IMR-90 (cell line): Measurements from ENCODE around the gene RASGEF1C. TPM values are rescaled to one million over a fixed set of nuclear protein-coding genes. Genes with fewer than 3 reads are reported as not detected.

Experiments
- ATAC-seq: fragments of 200-7000 bp; cut with Tn5 transposase; 2 replicates; pipeline ENCODE4 v1.9.1; 2020; ENCODE audit warnings: low read depth, mild to moderate bottlenecking, moderate library complexity
- BruUV-seq: library from RNA; stranded (reverse); fragments of 400-500 nt; replicated peaks from 2 replicates; lab custom pipeline; 2021; lab: Mats Ljungman, UMichigan
- CTCF ChIA-PET: fragments of 300-600 bp; formaldehyde crosslinking; extraction: SDS; loops from one replicate; lab custom pipeline; 2021; ENCODE audit warnings: antibody characterized with exemption; lab: Yijun Ruan, JAX
- POLR2A ChIA-PET: fragments of 300-600 bp; sonication (Branson Sonifier 250); formaldehyde crosslinking; loops from one replicate; lab custom pipeline; 2022; ENCODE audit warnings: antibody characterized with exemption; ENCODE audit not compliant: unreplicated experiment; lab: Charles Lee
- DNase-seq: peaks from one replicate; pipeline ENCODE4 v3.0.0; 2013
- H2AFZ ChIP-seq: replicated peaks from 2 replicates; pipeline ENCODE3; 2013; ENCODE audit warnings: low read length, mild to moderate bottlenecking; ENCODE audit not compliant: poor library complexity
- H2AK5ac ChIP-seq: 2 replicates; pipeline ENCODE4 v1.6.1; 2013; ENCODE audit warnings: low read depth, low read length, inconsistent platforms
- H2AK9ac ChIP-seq: replicated peaks from 2 replicates; pipeline ENCODE3; 2013; ENCODE audit warnings: mild to moderate bottlenecking, low read depth, low read length, moderate library complexity; ENCODE audit not compliant: poor library complexity
- H2BK120ac ChIP-seq: 2 replicates; pipeline ENCODE4 v1.6.1; 2013; ENCODE audit warnings: low read depth, low read length, inconsistent platforms
- H2BK15ac ChIP-seq: 3 replicates; pipeline ENCODE4 v1.6.1; 2013; ENCODE audit warnings: low read depth, low read length, inconsistent platforms
- H2BK20ac ChIP-seq: 2 replicates; pipeline ENCODE4 v1.6.1; 2013; ENCODE audit warnings: low read depth, mild to moderate bottlenecking, inconsistent platforms, low read length, moderate library complexity
- H2BK5ac ChIP-seq: 2 replicates; pipeline ENCODE4 v1.6.1; 2013; ENCODE audit warnings: mild to moderate bottlenecking, low read depth, low read length, inconsistent platforms; ENCODE audit not compliant: poor library complexity, severe bottlenecking
- H3K14ac ChIP-seq: replicated peaks from 2 replicates; pipeline ENCODE4 v1.6.1; 2013; ENCODE audit warnings: low read depth, low read length, inconsistent platforms
- H3K18ac ChIP-seq: 2 replicates; pipeline ENCODE4 v1.6.1; 2013; ENCODE audit warnings: low read depth, low read length, control low read depth
- H3K23ac ChIP-seq: 2 replicates; pipeline ENCODE4 v1.6.1; 2013; ENCODE audit warnings: low read depth, low read length, inconsistent platforms
- H3K27ac ChIP-seq: 2 replicates; pipeline ENCODE4 v1.5.1; 2013; ENCODE audit warnings: mild to moderate bottlenecking, control low read depth, low read length; ENCODE audit not compliant: insufficient read depth
- H3K27me3 ChIP-seq: 2 replicates; pipeline ENCODE4 v1.6.1; 2013; ENCODE audit warnings: low read length; ENCODE audit not compliant: control insufficient read depth, insufficient read depth
- H3K36me3 ChIP-seq: 2 replicates; pipeline ENCODE4 v1.6.1; 2013; ENCODE audit warnings: low read length, mixed read lengths; ENCODE audit not compliant: control insufficient read depth, insufficient read depth
- H3K4ac ChIP-seq: 2 replicates; pipeline ENCODE4 v1.6.1; 2013; ENCODE audit warnings: low read depth, low read length, inconsistent platforms
- H3K4me1 ChIP-seq: 2 replicates; pipeline ENCODE4 v1.6.1; 2013; ENCODE audit warnings: low read length, mixed read lengths; ENCODE audit not compliant: control insufficient read depth, insufficient read depth
- H3K4me2 ChIP-seq: 2 replicates; pipeline ENCODE4 v1.6.1; 2013; ENCODE audit warnings: low read depth, mild to moderate bottlenecking, control low read depth, low read length, moderate library complexity
- H3K4me3 ChIP-seq: 2 replicates; pipeline ENCODE4 v1.5.1; 2013; ENCODE audit warnings: low read depth, mild to moderate bottlenecking, control low read depth, low read length, moderate library complexity; ENCODE audit not compliant: insufficient read depth
- H3K56ac ChIP-seq: 2 replicates; pipeline ENCODE4 v1.6.1; 2013; ENCODE audit warnings: low read length, inconsistent platforms; ENCODE audit not compliant: insufficient read depth; ENCODE audit errors: extremely low read depth
- H3K79me1 ChIP-seq, 2 experiments: 2 replicates each; pipeline ENCODE4 v1.6.1; 2013; ENCODE audit warnings: low read length in 2 of 2, inconsistent platforms in 1 of 2, low read depth in 1 of 2
- H3K9ac ChIP-seq: 2 replicates; pipeline ENCODE4 v1.6.1; 2013; ENCODE audit warnings: low read depth, low read length, control low read depth
- H3K9me1 ChIP-seq: 2 replicates; pipeline ENCODE4 v1.6.1; 2013; ENCODE audit warnings: low read length, inconsistent platforms; ENCODE audit not compliant: insufficient read depth
- H3K9me3 ChIP-seq: 2 replicates; pipeline ENCODE4 v1.6.1; 2013; ENCODE audit warnings: low read length; ENCODE audit not compliant: control insufficient read depth, insufficient read depth
- H4K20me1 ChIP-seq: 2 replicates; pipeline ENCODE4 v1.6.1; 2013; ENCODE audit warnings: low read length, inconsistent platforms; ENCODE audit not compliant: insufficient read depth
- H4K5ac ChIP-seq: 2 replicates; pipeline ENCODE4 v1.6.1; 2013; ENCODE audit warnings: mild to moderate bottlenecking, low read depth, low read length, control low read depth
- H4K8ac ChIP-seq, 2 experiments: 2 replicates each; pipeline ENCODE4 v1.6.1; 2013; ENCODE audit warnings: low read depth in 2 of 2, low read length in 2 of 2, control low read depth in 1 of 2, inconsistent platforms in 1 of 2
- H4K91ac ChIP-seq: 2 replicates; pipeline ENCODE4 v1.6.1; 2013; ENCODE audit warnings: low read depth, low read length, inconsistent platforms; ENCODE audit not compliant: insufficient read depth
- BHLHE40 ChIP-seq: fragments of 150-350 bp; IDR thresholded peaks from 2 replicates; pipeline ENCODE4 v1.6.1; 2016; ENCODE audit warnings: mild to moderate bottlenecking, low read depth, low read length
- CEBPB ChIP-seq: IDR thresholded peaks from 2 replicates; pipeline ENCODE4 v1.6.1; 2012; ENCODE audit warnings: low read depth, low read length, improper control_type of control experiment
- CHD1 ChIP-seq: IDR thresholded peaks from 2 replicates; pipeline ENCODE4 v1.6.1; 2012; ENCODE audit warnings: low read depth, low read length, improper control_type of control experiment
- CTCF ChIP-seq: conservative IDR thresholded peaks from 2 replicates; pipeline ENCODE4 v1.5.1; 2012; ENCODE audit warnings: mild to moderate bottlenecking, low read depth, low read length, improper control_type of control experiment
- ELK1 ChIP-seq: fragments of 150-350 bp; IDR thresholded peaks from 2 replicates; pipeline ENCODE4 v1.6.1; 2016; ENCODE audit warnings: low read depth, mild to moderate bottlenecking, low read length, moderate library complexity, borderline replicate concordance
- FOS ChIP-seq: fragments of 150-350 bp; IDR thresholded peaks from 2 replicates; pipeline ENCODE4 v1.6.1; 2016; ENCODE audit warnings: low read depth, low read length
- MAFK ChIP-seq: IDR thresholded peaks from 2 replicates; pipeline ENCODE4 v1.6.1; 2012; ENCODE audit warnings: low read depth, low read length, improper control_type of control experiment
- MAZ ChIP-seq: IDR thresholded peaks from 2 replicates; pipeline ENCODE4 v1.6.1; 2012; ENCODE audit warnings: low read depth, mild to moderate bottlenecking, low read length, improper control_type of control experiment, moderate library complexity, borderline replicate concordance
- MXI1 ChIP-seq: IDR thresholded peaks from 2 replicates; pipeline ENCODE4 v1.6.1; 2012; ENCODE audit warnings: low read depth, mild to moderate bottlenecking, low read length, moderate library complexity, borderline replicate concordance
- NFE2L2 ChIP-seq: fragments of 150-350 bp; IDR thresholded peaks from 2 replicates; pipeline ENCODE4 v1.6.1; 2016; ENCODE audit warnings: low read depth, mild to moderate bottlenecking, low read length
- POLR2A ChIP-seq: IDR thresholded peaks from 2 replicates; pipeline ENCODE4 v1.6.1; 2012; ENCODE audit warnings: mild to moderate bottlenecking, low read depth, low read length
- RAD21 ChIP-seq: IDR thresholded peaks from 2 replicates; pipeline ENCODE4 v1.6.1; 2012; ENCODE audit warnings: low read length, improper control_type of control experiment
- RCOR1 ChIP-seq: IDR thresholded peaks from 2 replicates; pipeline ENCODE4 v1.6.1; 2012; ENCODE audit warnings: mild to moderate bottlenecking, low read length, improper control_type of control experiment; ENCODE audit not compliant: insufficient replicate concordance
- RFX5 ChIP-seq: IDR thresholded peaks from 2 replicates; pipeline ENCODE4 v1.8.0; 2012; ENCODE audit warnings: low read depth, mild to moderate bottlenecking, low read length, moderate library complexity
- SMC3 ChIP-seq: fragments of 150-350 bp; IDR thresholded peaks from 2 replicates; pipeline ENCODE4 v1.6.1; 2016; ENCODE audit warnings: low read depth, mild to moderate bottlenecking, antibody characterized with exemption, low read length, moderate library complexity
- USF2 ChIP-seq: fragments of 150-350 bp; IDR thresholded peaks from 2 replicates; pipeline ENCODE4 v1.6.1; 2017; ENCODE audit warnings: mild to moderate bottlenecking, antibody characterized with exemption, low read length, low read depth
- WGBS, 2 experiments: methylation state at CpG; one replicate each; pipeline versions ENCODE4 v1.1.5 to v1.1.7; 2013; ENCODE audit warnings: missing lambda C conversion rate in 2 of 2; ENCODE audit not compliant: insufficient read length in 1 of 2; ENCODE audit errors: extremely low coverage in 2 of 2; 5-methylcytosine and 5-hydroxymethylcytosine counted together
- dilution Hi-C: fragments of 300-500 bp; cut with HindIII; formaldehyde crosslinking; loops from one replicate; pipeline ENCODE4 v1.14.3; 2018; ENCODE audit warnings: low sequenced_read_pairs; ENCODE audit not compliant: unreplicated experiment
- in situ Hi-C: fragments of 300-500 bp; cut with MboI; formaldehyde crosslinking; loops from 3 replicates; pipeline ENCODE4 v1.14.3; 2019; ENCODE audit warnings: low sequenced_read_pairs, inconsistent platforms, mixed read lengths
- intact Hi-C: fragments of 100-400 bp; cut with micrococcal nuclease; formaldehyde crosslinking; loops from 2 replicates; pipeline ENCODE4 v1.10.0; 2022
- polyA plus RNA-seq, 3 experiments: library from polyadenylated mRNA; depleted of rRNA; stranded (reverse); fragments of >200 nt; gene quantifications; 2 replicates each; pipeline ENCODE4 v1.2.3, GENCODE V29; 2012; ENCODE audit warnings: low replicate concordance in 1 of 3
- total RNA-seq: library from RNA; depleted of rRNA; stranded (reverse); fragments of >200 nt; gene quantifications from 2 replicates; pipeline ENCODE4 v1.2.3, GENCODE V29; 2012

The RASGEF1C gene
- total and polyA plus RNA-seq, 2 of the 4 experiments (the other 2 are of a cell fraction): not detected

GRCh38 chr5:180235846-180236245, 26.8 kb upstream of the RASGEF1C start:
- H3K23ac ChIP-seq: no peak overlapping the region
- H2AK9ac ChIP-seq: no peak overlapping the region
- H4K20me1 ChIP-seq: no peaks in the 10 kb centered on the region
- ChIA-PET CTCF (interaction anchor here (1.0 kb wide), 1 partner anchor 26 kb away, joined by 5 read pairs; the partner anchor contains the start of gene RASGEF1C), POLR2A (interaction anchor here (0.5 kb wide), 1 partner anchor 45 kb away, joined by 4 read pairs; no protein-coding TSS in a partner anchor)
- H3K4ac ChIP-seq: no peak overlapping the region
- H3K27me3 ChIP-seq: no peaks in the 10 kb centered on the region
- no peak overlapping the region for H3K4me3 ChIP-seq
- dilution Hi-C loops: no loop called here
- H3K9me1 ChIP-seq: no peaks in the 10 kb centered on the region; the same call in 1 of the 2 replicates
- no peaks in the 10 kb centered on the region for H3K79me1 ChIP-seq
- TF ChIP-seq FOS (no peak), NFE2L2 (no peak), CEBPB (no peak), ELK1 (no peak), MAFK (no peak), CTCF (no peak), MAZ (no peak), BHLHE40 (no peak), MXI1 (no peak), POLR2A (no peak), CHD1 (no peak), USF2 (no peak), SMC3 (no peak), RAD21 (no peak), RCOR1 (no peak), RFX5 (no peak)
- H3K9me3 ChIP-seq: 0 out of 2 replicates have a peak, but pooled peaks cover 2% of the 10 kb centered on the region
- DNase-seq (no peak), ATAC-seq (no peak)
- no peak overlapping the region for H3K4me2 ChIP-seq
- in situ Hi-C loops: no loop called here
- H3K14ac ChIP-seq: no peak overlapping the region
- H3K18ac ChIP-seq: no peak overlapping the region
- no TSS peak for BruUV-seq
- peaks cover 36% of the 10 kb centered on the region for H3K36me3 ChIP-seq
- no peak overlapping the region for H2BK15ac ChIP-seq
- H3K27ac ChIP-seq: no peak overlapping the region
- H3K4me1 ChIP-seq: no peaks in the 10 kb centered on the region
- H2BK120ac ChIP-seq: no peak overlapping the region
- H2BK20ac ChIP-seq: no peak overlapping the region
- WGBS, 2 experiments: no CpG with 5 or more reads among the region's 1 CpG
- H3K56ac ChIP-seq: no peak overlapping the region
- no peak overlapping the region for H2AK5ac ChIP-seq
- H4K5ac ChIP-seq: no peak overlapping the region
- no peak overlapping the region for H2AFZ ChIP-seq
- no peak overlapping the region for H4K91ac ChIP-seq
- H2BK5ac ChIP-seq: no peak overlapping the region
- intact Hi-C loops: no loop called here
- H3K9ac ChIP-seq: no peak overlapping the region
- H4K8ac ChIP-seq: no peak overlapping the region
